Activated naive CD8-positive, alpha-beta T cell treated with anti-CD3 and anti-CD28 coated beads, Interleukin-2, amount 50 U/mL, for 24 hours (primary cell): ENCODE data around the gene NDUFC2.
"Not testable (repeated sequence)": the region's sequence is repeated elsewhere in the genome, so short reads cannot be mapped to it uniquely, and the experiment has no call there.

Source experiments
- ATAC-seq: fragments of 150-1000 bp; cut with Tn5 transposase; one replicate; pipeline ENCODE4 v1.10.0; 2021
- DNase-seq: peaks from one replicate; pipeline ENCODE4 v3.0.0; 2021
- H3K27ac Mint-ChIP-seq: one replicate; pipeline ENCODE4 v1.8.0; 2021; ENCODE audit warnings: mild to moderate bottlenecking, mixed read lengths
- H3K27me3 Mint-ChIP-seq: one replicate; pipeline ENCODE4 v1.8.0; 2021; ENCODE audit warnings: mixed read lengths
- H3K36me3 Mint-ChIP-seq: one replicate; pipeline ENCODE4 v1.8.0; 2021; ENCODE audit warnings: low read depth, mixed read lengths
- H3K4me1 Mint-ChIP-seq: one replicate; pipeline ENCODE4 v1.8.0; 2021; ENCODE audit warnings: mixed read lengths
- H3K4me3 Mint-ChIP-seq: one replicate; pipeline ENCODE4 v1.8.0; 2021; ENCODE audit warnings: mild to moderate bottlenecking, moderate library complexity, mixed read lengths
- H3K9me3 Mint-ChIP-seq: one replicate; pipeline ENCODE4 v1.8.0; 2021; ENCODE audit warnings: mixed read lengths

The NDUFC2 gene

DNA sequence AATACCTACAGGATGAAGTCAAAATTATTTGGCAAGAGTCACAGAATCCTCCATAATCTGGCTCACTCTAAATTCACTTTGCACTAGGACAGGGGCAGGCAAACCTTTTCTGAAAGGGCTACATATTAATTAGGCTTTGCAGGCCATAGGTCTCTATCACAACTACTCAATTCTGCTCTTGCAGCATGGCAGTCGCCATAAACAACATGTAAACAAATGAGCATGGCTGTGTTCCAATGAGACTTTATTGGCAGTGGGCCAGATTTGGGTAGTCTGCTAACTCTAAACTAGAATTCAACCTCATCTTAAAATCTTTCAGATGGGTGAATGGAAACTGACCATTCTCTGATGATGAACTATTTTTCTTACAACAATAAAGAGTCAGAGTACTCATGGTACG, 10.2 kb downstream of the NDUFC2 start:
- no peak overlapping the region for H3K4me3 Mint-ChIP-seq
- DNase-seq: no peak
- peaks cover 2% of the 10 kb centered on the region for H3K4me1 Mint-ChIP-seq
- no peak overlapping the region for H3K27ac Mint-ChIP-seq
- no peak for ATAC-seq
- H3K27me3 Mint-ChIP-seq: no peaks in the 10 kb centered on the region
- no peaks in the 10 kb centered on the region for H3K9me3 Mint-ChIP-seq
- peaks cover 37% of the 10 kb centered on the region for H3K36me3 Mint-ChIP-seq

GRCh38 chr11:78067704-78068103, 12.0 kb downstream of the NDUFC2 start:
- H3K4me1 Mint-ChIP-seq: peaks cover 2% of the 10 kb centered on the region
- ATAC-seq (no peak), DNase-seq (no peak)
- H3K27me3 Mint-ChIP-seq: no peaks in the 10 kb centered on the region
- H3K9me3 Mint-ChIP-seq: no peaks in the 10 kb centered on the region
- no peak overlapping the region for H3K4me3 Mint-ChIP-seq
- H3K27ac Mint-ChIP-seq: no peak overlapping the region
- peaks cover 34% of the 10 kb centered on the region for H3K36me3 Mint-ChIP-seq

GRCh38 chr11:78066471-78066870, 13.2 kb downstream of the NDUFC2 start:
- H3K4me3 Mint-ChIP-seq: no peak overlapping the region
- peaks cover 26% of the 10 kb centered on the region for H3K36me3 Mint-ChIP-seq
- no peaks in the 10 kb centered on the region for H3K9me3 Mint-ChIP-seq
- H3K4me1 Mint-ChIP-seq: no peaks in the 10 kb centered on the region
- H3K27me3 Mint-ChIP-seq: no peaks in the 10 kb centered on the region
- no peak for DNase-seq
- no peak for ATAC-seq
- no peak overlapping the region for H3K27ac Mint-ChIP-seq

DNA sequence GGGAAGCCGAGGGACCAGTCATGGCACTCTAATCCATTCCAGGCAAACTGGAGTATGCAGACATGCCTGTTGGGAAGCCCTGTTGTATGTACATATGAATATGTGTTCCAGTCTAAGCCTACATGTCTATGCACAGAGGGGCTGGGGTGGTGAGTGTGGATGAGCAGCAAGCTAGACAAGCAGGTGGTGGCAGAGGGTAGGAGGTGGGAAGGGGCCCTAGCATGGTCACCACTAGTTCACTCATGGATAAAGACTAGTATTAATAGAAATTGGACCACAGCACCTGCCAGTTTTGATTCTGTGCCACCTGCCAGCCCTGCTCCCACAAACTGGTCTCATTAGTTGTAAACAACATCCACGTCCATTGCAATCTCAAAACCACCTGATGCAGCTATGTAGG, 14.5 kb downstream of the NDUFC2 start:
- Mint-ChIP-seq H3K27me3 (no peaks in the 10 kb centered on the region), H3K27ac (no peak overlapping the region), H3K4me3 (no peak overlapping the region), H3K36me3 (peaks cover 22% of the 10 kb centered on the region), H3K4me1 (no peaks in the 10 kb centered on the region), H3K9me3 (no peaks in the 10 kb centered on the region)
- DNase-seq (no peak), ATAC-seq (no peak)

DNA sequence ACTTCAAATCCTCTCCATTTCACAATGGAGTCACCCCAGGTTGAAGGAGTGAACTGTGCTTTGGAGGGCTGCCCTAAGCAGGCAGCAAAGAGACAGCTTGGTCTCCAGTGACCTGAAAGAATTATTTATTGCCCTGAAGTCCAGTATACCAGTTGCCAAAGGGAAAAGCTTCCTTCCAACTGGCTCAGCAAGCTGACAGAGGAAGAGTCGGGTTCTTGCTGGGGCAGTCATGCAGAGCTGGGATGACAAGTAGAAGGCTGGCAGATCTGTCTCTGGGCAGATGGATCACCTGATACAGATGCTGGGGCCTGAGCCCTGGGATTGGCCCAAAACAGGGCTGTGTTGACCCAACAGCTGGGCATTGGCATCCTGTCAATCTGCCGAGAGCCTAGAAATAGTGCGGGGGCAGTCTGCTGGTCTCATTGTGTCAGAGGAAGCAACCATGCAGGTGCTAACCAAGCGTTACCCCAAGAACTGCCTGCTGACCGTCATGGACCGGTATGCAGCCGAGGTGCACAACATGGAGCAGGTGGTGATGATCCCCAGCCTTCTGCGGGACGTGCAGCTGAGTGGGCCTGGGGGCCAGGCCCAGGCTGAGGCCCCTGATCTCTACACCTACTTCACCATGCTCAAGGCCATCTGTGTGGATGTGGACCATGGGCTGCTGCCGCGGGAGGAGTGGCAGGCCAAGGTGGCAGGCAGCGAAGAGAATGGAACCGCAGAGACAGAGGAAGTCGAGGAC, 16.1 kb downstream of the NDUFC2 start, which contains the start of gene THRSP:
THRSP (plus strand) TSS at position 422 of the 742 bp plus-strand sequence; CDS start at position 443, 21 bp downstream.
- ATAC-seq (no peak), DNase-seq (no peak)
- H3K4me1 Mint-ChIP-seq: no peaks in the 10 kb centered on the region
- H3K4me3 Mint-ChIP-seq: no peak within 1 kb of the TSS
- H3K9me3 Mint-ChIP-seq: no peaks in the 10 kb centered on the region
- H3K27ac Mint-ChIP-seq: no peak within 1 kb of the TSS
- no peaks in the 10 kb centered on the region for H3K27me3 Mint-ChIP-seq
- H3K36me3 Mint-ChIP-seq: peaks cover 13% of the 10 kb centered on the region

GRCh38 chr11:78062671-78063070, 17.0 kb downstream of the NDUFC2 start:
- no peak overlapping the region for H3K4me3 Mint-ChIP-seq
- DNase-seq: no peak
- no peaks in the 10 kb centered on the region for H3K9me3 Mint-ChIP-seq
- peaks cover 6% of the 10 kb centered on the region for H3K36me3 Mint-ChIP-seq
- no peak for ATAC-seq
- H3K4me1 Mint-ChIP-seq: no peaks in the 10 kb centered on the region
- no peaks in the 10 kb centered on the region for H3K27me3 Mint-ChIP-seq
- no peak overlapping the region for H3K27ac Mint-ChIP-seq

GRCh38 chr11:78061921-78062311, 17.7 kb downstream of the NDUFC2 start:
- H3K9me3 Mint-ChIP-seq: no peaks in the 10 kb centered on the region
- H3K36me3 Mint-ChIP-seq: no peaks in the 10 kb centered on the region
- no peaks in the 10 kb centered on the region for H3K4me1 Mint-ChIP-seq
- no peak for ATAC-seq
- no peaks in the 10 kb centered on the region for H3K27me3 Mint-ChIP-seq
- no peak overlapping the region for H3K4me3 Mint-ChIP-seq
- no peak for DNase-seq
- no peak overlapping the region for H3K27ac Mint-ChIP-seq

DNA sequence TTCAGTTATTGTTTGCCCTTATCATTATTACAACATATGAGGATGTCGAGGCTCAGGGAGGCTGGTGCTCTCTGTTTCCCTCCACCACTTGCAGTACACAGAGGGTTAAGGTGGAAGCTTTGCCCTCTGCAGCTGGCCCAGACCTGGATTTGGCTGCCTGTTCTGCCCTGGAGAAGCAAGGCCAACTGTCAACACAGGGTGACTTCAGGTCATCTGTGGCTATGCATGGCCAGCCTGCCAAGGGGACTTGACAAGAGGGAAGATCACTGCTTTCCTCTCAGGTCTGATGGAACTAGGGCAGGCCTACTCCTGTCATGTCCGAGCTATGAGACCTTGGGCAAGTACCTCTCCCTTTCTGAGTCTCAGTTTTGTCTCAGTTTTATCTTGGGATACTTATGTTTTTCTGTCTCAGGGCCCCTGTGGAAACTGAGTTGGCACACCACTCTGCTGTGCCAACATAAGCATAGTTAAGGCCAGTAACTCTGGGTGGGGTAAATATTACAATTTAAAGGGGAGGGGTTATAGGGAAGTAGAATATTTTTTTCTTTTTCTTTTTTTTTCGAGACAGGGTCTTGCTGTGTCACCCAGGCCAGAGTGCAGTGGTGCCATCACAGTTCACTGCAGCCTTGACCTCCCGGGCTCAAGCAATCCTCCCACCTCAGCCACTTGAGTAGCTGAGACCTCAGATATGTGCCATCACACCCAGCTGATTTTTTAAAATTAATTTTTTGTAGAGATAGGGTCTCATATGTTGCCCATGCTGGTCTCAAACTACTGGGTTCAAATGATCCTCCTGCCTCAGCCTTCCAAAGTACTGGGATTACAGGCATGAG, 18.4 kb downstream of the NDUFC2 start:
- ATAC-seq (no peak), DNase-seq (no peak)
- H3K4me3 Mint-ChIP-seq: no peak overlapping the region
- H3K4me1 Mint-ChIP-seq: no peaks in the 10 kb centered on the region
- H3K27ac Mint-ChIP-seq: no peak overlapping the region
- no peaks in the 10 kb centered on the region for H3K36me3 Mint-ChIP-seq
- H3K9me3 Mint-ChIP-seq: no peaks in the 10 kb centered on the region
- H3K27me3 Mint-ChIP-seq: no peaks in the 10 kb centered on the region

GRCh38 chr11:78060533-78060932, 19.1 kb downstream of the NDUFC2 start:
- H3K36me3 Mint-ChIP-seq: no peaks in the 10 kb centered on the region
- no peaks in the 10 kb centered on the region for H3K9me3 Mint-ChIP-seq
- DNase-seq (no peak), ATAC-seq (no peak)
- H3K27ac Mint-ChIP-seq: no peak overlapping the region
- H3K4me1 Mint-ChIP-seq: no peaks in the 10 kb centered on the region
- no peak overlapping the region for H3K4me3 Mint-ChIP-seq
- no peaks in the 10 kb centered on the region for H3K27me3 Mint-ChIP-seq

DNA sequence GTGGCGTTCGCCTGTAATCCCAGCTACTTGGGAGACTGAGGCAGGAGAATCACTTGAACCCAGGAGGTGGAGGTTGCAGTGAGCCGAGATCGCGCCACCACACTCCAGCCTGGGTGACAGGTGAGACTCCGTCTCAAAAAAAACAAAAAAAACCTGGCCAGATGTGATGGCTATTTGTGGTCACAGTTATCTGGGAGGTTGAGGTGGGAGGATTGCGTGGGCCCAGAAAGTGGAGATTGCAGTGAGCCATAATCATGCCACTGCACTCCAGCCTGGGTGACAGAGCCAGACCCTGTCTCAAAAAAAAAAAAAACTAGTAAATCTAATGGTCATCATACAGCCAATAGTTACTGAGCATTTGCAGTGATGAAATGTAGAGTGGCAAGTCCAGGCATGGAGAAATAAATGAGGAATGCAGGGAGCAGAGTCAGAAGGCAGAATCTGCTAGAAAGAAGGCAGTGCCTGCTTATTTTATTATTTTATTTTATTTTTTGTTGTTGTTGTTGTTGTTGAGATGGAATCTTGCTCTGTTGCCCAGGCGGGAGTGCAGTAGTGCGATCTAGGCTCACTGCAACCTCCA, 19.8 kb downstream of the NDUFC2 start:
- H3K27me3 Mint-ChIP-seq, DNase-seq, H3K36me3 Mint-ChIP-seq, H3K27ac Mint-ChIP-seq, H3K4me3 Mint-ChIP-seq, H3K4me1 Mint-ChIP-seq, H3K9me3 Mint-ChIP-seq, ATAC-seq: not testable (repeated sequence)

GRCh38 chr11:78057462-78058055, 22.1 kb downstream of the NDUFC2 start:
- H3K36me3 Mint-ChIP-seq: no peaks in the 10 kb centered on the region
- H3K27ac Mint-ChIP-seq: no peak overlapping the region
- DNase-seq (no peak), ATAC-seq (no peak)
- no peaks in the 10 kb centered on the region for H3K27me3 Mint-ChIP-seq
- no peak overlapping the region for H3K4me3 Mint-ChIP-seq
- H3K4me1 Mint-ChIP-seq: no peaks in the 10 kb centered on the region
- H3K9me3 Mint-ChIP-seq: no peaks in the 10 kb centered on the region

GRCh38 chr11:78056093-78056492, 23.6 kb downstream of the NDUFC2 start:
- no peak overlapping the region for H3K27ac Mint-ChIP-seq
- no peak for ATAC-seq

GRCh38 chr11:78054971-78055370, 24.7 kb downstream of the NDUFC2 start:
- H3K27me3 Mint-ChIP-seq: no peaks in the 10 kb centered on the region
- no peak overlapping the region for H3K27ac Mint-ChIP-seq
- ATAC-seq: no peak
- no peaks in the 10 kb centered on the region for H3K36me3 Mint-ChIP-seq
- H3K9me3 Mint-ChIP-seq: no peaks in the 10 kb centered on the region
- no peak overlapping the region for H3K4me3 Mint-ChIP-seq
- no peak for DNase-seq
- H3K4me1 Mint-ChIP-seq: no peaks in the 10 kb centered on the region

More at GRCh38 chr11:78056093-78056492, 23.6 kb downstream of the NDUFC2 start:
- DNase-seq: no peak
- Mint-ChIP-seq H3K4me3 (no peak overlapping the region), H3K27me3 (no peaks in the 10 kb centered on the region), H3K36me3 (no peaks in the 10 kb centered on the region), H3K9me3 (no peaks in the 10 kb centered on the region), H3K4me1 (no peaks in the 10 kb centered on the region)

- no peak for ATAC-seq
- no peaks in the 10 kb centered on the region for H3K9me3 Mint-ChIP-seq
- no peaks in the 10 kb centered on the region for H3K36me3 Mint-ChIP-seq
- H3K4me1 Mint-ChIP-seq: no peaks in the 10 kb centered on the region
- no peak overlapping the region for H3K4me3 Mint-ChIP-seq
- H3K27me3 Mint-ChIP-seq: no peaks in the 10 kb centered on the region
- DNase-seq: no peak
- no peak overlapping the region for H3K27ac Mint-ChIP-seq
These were observed 28.5 kb downstream of the NDUFC2 start for GRCh38 chr11:78050964-78051831.
